ENCODE data around the gene DGAT2.

DNA sequence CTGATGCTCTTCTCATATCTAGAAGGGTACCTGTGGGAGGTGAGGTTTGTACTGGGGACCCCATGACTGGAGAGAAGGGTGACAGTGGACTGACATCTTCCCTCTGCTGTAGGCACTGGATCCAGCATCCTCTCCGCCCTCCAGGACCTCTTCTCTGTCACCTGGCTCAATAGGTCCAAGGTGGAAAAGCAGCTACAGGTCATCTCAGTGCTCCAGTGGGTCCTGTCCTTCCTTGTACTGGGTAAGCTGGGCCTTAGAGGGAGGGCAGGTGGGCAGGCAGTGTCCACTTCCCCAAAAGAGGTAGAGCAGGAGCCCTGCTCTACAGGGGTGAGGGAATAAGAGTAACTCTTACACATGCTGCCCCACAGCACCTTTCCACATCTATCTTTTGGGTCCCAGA, 15.9 kb downstream of the DGAT2 start:
- no peak for TF ChIP-seq POLR2A (IDR thresholded peaks at IDR 0.05)
- TF ChIP-seq, protein P1, sequence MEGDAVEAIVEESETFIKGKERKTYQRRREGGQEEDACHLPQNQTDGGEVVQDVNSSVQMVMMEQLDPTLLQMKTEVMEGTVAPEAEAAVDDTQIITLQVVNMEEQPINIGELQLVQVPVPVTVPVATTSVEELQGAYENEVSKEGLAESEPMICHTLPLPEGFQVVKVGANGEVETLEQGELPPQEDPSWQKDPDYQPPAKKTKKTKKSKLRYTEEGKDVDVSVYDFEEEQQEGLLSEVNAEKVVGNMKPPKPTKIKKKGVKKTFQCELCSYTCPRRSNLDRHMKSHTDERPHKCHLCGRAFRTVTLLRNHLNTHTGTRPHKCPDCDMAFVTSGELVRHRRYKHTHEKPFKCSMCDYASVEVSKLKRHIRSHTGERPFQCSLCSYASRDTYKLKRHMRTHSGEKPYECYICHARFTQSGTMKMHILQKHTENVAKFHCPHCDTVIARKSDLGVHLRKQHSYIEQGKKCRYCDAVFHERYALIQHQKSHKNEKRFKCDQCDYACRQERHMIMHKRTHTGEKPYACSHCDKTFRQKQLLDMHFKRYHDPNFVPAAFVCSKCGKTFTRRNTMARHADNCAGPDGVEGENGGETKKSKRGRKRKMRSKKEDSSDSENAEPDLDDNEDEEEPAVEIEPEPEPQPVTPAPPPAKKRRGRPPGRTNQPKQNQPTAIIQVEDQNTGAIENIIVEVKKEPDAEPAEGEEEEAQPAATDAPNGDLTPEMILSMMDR (IDR thresholded peaks at IDR 0.05), result no peak
- no peak for TF ChIP-seq POLR2AphosphoS5 (IDR thresholded peaks at IDR 0.05; ENCODE audit: insufficient read depth in 1 of 2, low read depth in 1 of 2)

All from vagina (tissue), 2 donors.